Small intestine (tissue), 7 donors: ENCODE measurements around the gene SP1. TPM values are rescaled to one million over a fixed set of nuclear protein-coding genes. Genes with fewer than 3 reads are reported as not detected.

Source experiments
- DNase-seq, 2 donors: peaks; one replicate each; pipeline versions ENCODE4 v3.0.0 to v3.0.0-alpha.2; 2013
- FAIRE-seq: peaks from 2 replicates; lab custom pipeline; 2012; peaks lifted over from hg19 to GRCh38; lab: Jason Lieb, UNC
- H3K27ac ChIP-seq, 3 donors: one replicate each; pipeline ENCODE4 v1.5.1; 2013; ENCODE audit warnings: low read length in 2 of 3, mild to moderate bottlenecking in 2 of 3, control low read depth in 1 of 3, inconsistent platforms in 1 of 3, low read depth in 1 of 3, moderate library complexity in 1 of 3
- H3K27me3 ChIP-seq, 3 donors: one replicate each; pipeline ENCODE4 v1.6.1; 2013; ENCODE audit warnings: low read length in 3 of 3, inconsistent platforms in 1 of 3; ENCODE audit not compliant: control insufficient read depth in 3 of 3, insufficient read depth in 3 of 3
- H3K36me3 ChIP-seq, 3 donors: one replicate each; pipeline ENCODE4 v1.6.1; 2013; ENCODE audit warnings: low read length in 3 of 3, inconsistent platforms in 1 of 3, low read depth in 1 of 3, mild to moderate bottlenecking in 1 of 3, moderate library complexity in 1 of 3; ENCODE audit not compliant: control insufficient read depth in 3 of 3, insufficient read depth in 2 of 3
- H3K4me1 ChIP-seq, 3 donors: one replicate each; pipeline ENCODE4 v1.6.1; 2013; ENCODE audit warnings: low read length in 2 of 3, inconsistent platforms in 1 of 3, low read depth in 1 of 3, mild to moderate bottlenecking in 1 of 3, moderate library complexity in 1 of 3; ENCODE audit not compliant: control insufficient read depth in 3 of 3, insufficient read depth in 2 of 3
- H3K4me3 ChIP-seq, 3 donors: one replicate each; pipeline ENCODE4 v1.5.1; 2013; ENCODE audit warnings: low read length in 3 of 3, control low read depth in 1 of 3, inconsistent platforms in 1 of 3, low read depth in 1 of 3, mild to moderate bottlenecking in 1 of 3, moderate library complexity in 1 of 3
- H3K9me3 ChIP-seq, 2 donors: one replicate each; pipeline ENCODE4 v1.6.1; 2013; ENCODE audit warnings: low read depth in 1 of 2, low read length in 1 of 2; ENCODE audit not compliant: control insufficient read depth in 2 of 2, insufficient read depth in 1 of 2
- WGBS, 3 donors: extraction: QIAGEN DNeasy Blood & Tissue Kit; methylation state at CpG; one replicate each; pipeline ENCODE4 v1.1.7; 2013; 5-methylcytosine and 5-hydroxymethylcytosine counted together
- polyA plus RNA-seq, 4 donors: library from polyadenylated mRNA; stranded (reverse) in 3 of 4; unstranded in 1 of 4; fragments of 200-250 nt in 3 of 4; fragments of 120-200 nt in 1 of 4; gene quantifications; one replicate each; pipeline versions ENCODE4 v1.2.1 to v1.2.3, GENCODE V29; 2013
- donor health status: healthy with polysubstance abuse.
- donor health status: control.
- donor health status: control.
- donor health status: Bipolar disorder and iron deficiency.
- donor health status: healthy.

The SP1 gene
- polyA plus RNA-seq, 4 donors: 13.8 to 75.6 (median 18.3) TPM

GRCh38 chr12:53336181-53336681 lies 43.7 kb upstream of the SP1 start, which contains the start of gene SP7:
Gene SP7, minus strand, starts transcription at chr12:53336354. Its CDS starts 708 bp downstream, at chr12:53335646.
- Histone ChIP-seq H3K36me3 (no peaks in the 10 kb centered on the region), H3K9me3 (no peaks in the 10 kb centered on the region), H3K27me3 (peaks cover 0 to 62% (median 13%) of the 10 kb centered on the region in 3 donors), H3K4me1 (no peaks in the 10 kb centered on the region), H3K27ac (no peak within 1 kb of the TSS), H3K4me3 (no peak within 1 kb of the TSS)
- WGBS, 3 donors: 46 to 57% (median 47%) methylated on average over 13 to 15 of the region's 15 CpGs
- DNase-seq: no peak
- no peak for FAIRE-seq

- Histone ChIP-seq H3K27ac (no peak overlapping the region), H3K9me3 (no peaks in the 10 kb centered on the region), H3K4me3 (no peak overlapping the region), H3K27me3 (peaks cover 0 to 50% (median 13%) of the 10 kb centered on the region in 3 donors), H3K36me3 (no peaks in the 10 kb centered on the region), H3K4me1 (no peaks in the 10 kb centered on the region)
- DNase-seq (no peak), FAIRE-seq (no peak)
- WGBS, 3 donors: 24 to 30% (median 29%) methylated on average over 11 of the region's 11 CpGs
These were observed 42.0 kb upstream of the SP1 start for GRCh38 chr12:53338017-53338416.

DNA sequence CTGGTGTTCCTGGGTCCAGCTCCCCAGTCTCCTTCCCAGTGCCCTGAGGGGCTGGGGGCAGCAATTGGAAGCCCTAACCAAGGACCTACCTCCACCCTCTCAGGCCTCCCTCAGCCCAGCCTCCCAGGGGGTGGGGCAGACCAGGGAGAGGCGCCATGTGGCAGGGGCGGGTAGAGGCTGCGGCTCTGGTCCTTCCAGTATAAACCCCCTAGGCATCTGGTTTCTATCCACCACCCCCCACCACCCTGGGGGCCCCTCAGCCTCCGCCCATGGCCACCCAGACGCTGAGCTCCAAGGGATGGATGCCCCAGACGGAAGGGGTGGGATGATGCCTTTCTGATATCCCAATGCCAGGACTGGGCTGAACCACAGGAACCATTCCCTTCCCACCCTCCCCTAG lies 41.1 kb upstream of the SP1 start:
- 37 to 52% (median 38%) methylated on average over 6 of the region's 6 CpGs for WGBS, 3 donors
- Histone ChIP-seq H3K4me1 (no peaks in the 10 kb centered on the region), H3K27ac (no peak overlapping the region), H3K4me3 (no peak overlapping the region), H3K27me3 (peaks cover 0 to 49% (median 13%) of the 10 kb centered on the region in 3 donors), H3K36me3 (no peaks in the 10 kb centered on the region), H3K9me3 (no peaks in the 10 kb centered on the region)
- DNase-seq (no peak), FAIRE-seq (no peak)

- H3K27me3 ChIP-seq: peaks cover 0 to 46% (median 11%) of the 10 kb centered on the region in 3 donors
- no peak for DNase-seq
- no peaks in the 10 kb centered on the region for H3K9me3 ChIP-seq
- no peak overlapping the region for H3K27ac ChIP-seq
- WGBS, 3 donors: 64 to 82% (median 78%) methylated on average over 9 of the region's 9 CpGs
- H3K4me3 ChIP-seq: no peak overlapping the region
- H3K4me1 ChIP-seq: peaks cover 0 to 6% (median 0%) of the 10 kb centered on the region in 3 donors
- no peak for FAIRE-seq
- no peaks in the 10 kb centered on the region for H3K36me3 ChIP-seq
These were observed 39.6 kb upstream of the SP1 start for GRCh38 chr12:53340398-53340797.

DNA sequence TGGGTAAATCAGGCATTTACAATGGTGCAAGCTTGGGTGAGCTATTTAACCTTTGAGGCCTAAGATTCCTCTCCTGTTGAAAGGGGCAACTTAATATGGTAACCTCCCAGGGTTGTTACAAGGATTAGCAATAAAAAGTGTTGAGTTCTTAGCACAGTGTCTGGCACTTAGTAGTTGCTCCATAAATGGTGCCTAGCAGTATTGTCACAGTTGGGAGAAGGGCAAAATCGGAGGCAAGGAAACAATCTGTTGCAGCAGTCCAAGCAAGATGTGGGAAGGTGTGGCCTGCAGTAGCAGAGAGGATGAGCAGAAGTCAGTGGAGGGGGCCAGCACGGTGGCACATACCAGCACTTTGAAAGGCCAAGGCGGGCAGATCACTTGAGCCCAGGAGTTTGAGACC lies 36.5 kb upstream of the SP1 start:
- 62 to 79% (median 67%) methylated on average over 3 of the region's 3 CpGs for WGBS, 3 donors
- Histone ChIP-seq H3K27ac (no peak overlapping the region), H3K27me3 (peaks cover 0 to 20% (median 3%) of the 10 kb centered on the region in 3 donors), H3K36me3 (no peaks in the 10 kb centered on the region), H3K4me1 (peaks cover 0 to 9% (median 0%) of the 10 kb centered on the region in 3 donors), H3K4me3 (no peak overlapping the region), H3K9me3 (no peaks in the 10 kb centered on the region)
- FAIRE-seq: no peak
- no peak for DNase-seq

GRCh38 chr12:53343969-53344368 lies 36.0 kb upstream of the SP1 start:
- Histone ChIP-seq H3K36me3 (no peaks in the 10 kb centered on the region), H3K27me3 (peaks cover 0 to 15% (median 0%) of the 10 kb centered on the region in 3 donors), H3K9me3 (no peaks in the 10 kb centered on the region), H3K4me1 (peaks cover 0 to 9% (median 0%) of the 10 kb centered on the region in 3 donors), H3K27ac (no peak overlapping the region), H3K4me3 (no peak overlapping the region)
- 92 to 94% (median 93%) methylated on average over 4 of the region's 4 CpGs for WGBS, 3 donors
- DNase-seq (no peak), FAIRE-seq (no peak)

- H3K4me3 ChIP-seq: peak overlapping the region in 2 of 3 donors; percentile 57 to 72
- no peaks in the 10 kb centered on the region for H3K9me3 ChIP-seq
- H3K36me3 ChIP-seq: no peaks in the 10 kb centered on the region
- H3K27me3 ChIP-seq: peaks cover 0 to 12% (median 0%) of the 10 kb centered on the region in 3 donors
- DNase-seq (no peak), FAIRE-seq (no peak)
- 4 to 10% (median 5%) methylated on average over 15 to 19 of the region's 19 CpGs for WGBS, 3 donors
- peak overlapping the region in 1 of 3 donors; percentile 47 for H3K27ac ChIP-seq
- H3K4me1 ChIP-seq: peaks cover 0 to 9% (median 0%) of the 10 kb centered on the region in 3 donors
These were observed 35.5 kb upstream of the SP1 start for GRCh38 chr12:53344487-53344823.

DNA sequence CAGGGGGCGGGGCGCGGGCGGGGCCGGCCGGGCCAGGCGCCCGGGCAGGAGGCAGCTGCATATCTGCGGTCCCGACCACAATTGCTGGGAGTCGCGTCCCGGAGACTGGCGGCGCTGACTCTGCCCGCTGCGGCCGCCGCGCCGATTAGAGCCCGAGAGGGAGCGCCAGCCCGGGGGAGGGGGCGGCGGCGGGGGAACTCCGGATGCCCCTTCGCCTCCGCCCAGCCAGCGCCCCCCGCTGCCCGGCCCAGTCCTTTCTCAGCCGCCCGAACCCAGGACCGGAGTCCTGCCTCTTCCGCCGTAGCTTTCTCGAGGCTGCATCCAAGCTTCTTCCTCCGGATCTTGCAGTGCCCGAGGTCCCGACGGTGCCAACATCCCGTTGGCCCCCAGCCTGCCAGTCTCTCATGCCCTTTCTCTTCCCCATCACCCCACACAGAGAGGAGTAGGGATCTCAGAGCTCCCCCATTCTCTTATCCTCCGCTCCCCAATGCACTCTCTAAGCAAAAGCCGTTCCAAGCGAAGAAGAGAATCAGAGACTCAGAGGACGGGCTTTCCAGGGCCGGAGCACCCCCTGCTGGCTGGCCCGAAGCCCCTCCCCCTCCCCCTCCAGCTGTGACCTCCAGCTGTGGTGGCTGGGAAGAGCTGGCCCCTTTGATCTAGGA lies 35.0 kb upstream of the SP1 start:
- Histone ChIP-seq H3K9me3 (no peaks in the 10 kb centered on the region), H3K36me3 (no peaks in the 10 kb centered on the region), H3K4me1 (peaks cover 0 to 9% (median 0%) of the 10 kb centered on the region in 3 donors), H3K27ac (peak overlapping the region; percentile 42 to 81 (median 61)), H3K4me3 (peak overlapping the region; percentile 48 to 72 (median 57)), H3K27me3 (peaks cover 0 to 12% (median 0%) of the 10 kb centered on the region in 3 donors)
- no peak for FAIRE-seq
- WGBS, 3 donors: 0 to 1% (median 0%) methylated on average over 24 to 50 of the region's 50 CpGs
- peak; percentile 62 to 73 for DNase-seq
